Measurements from ENCODE around the gene RPL21. TPM values are rescaled to one million over a fixed set of nuclear protein-coding genes. Genes with fewer than 3 reads are reported as not detected.
"Not testable (repeated sequence)": the region's sequence is repeated elsewhere in the genome, so short reads cannot be mapped to it uniquely, and the experiment has no call there.

RPL21 gene
- total RNA-seq, 1 experiment from 2014 or later, result 920 TPM

- no peak for DNase-seq (ENCODE audit: low spot score)
Measured at GRCh38 chr13:27289011-27289665, 37.8 kb downstream of the RPL21 start.

GRCh38 chr13:27290715-27291114 is 39.4 kb downstream of the RPL21 start:
- DNase-seq (ENCODE audit: low spot score), result no peak

DNA sequence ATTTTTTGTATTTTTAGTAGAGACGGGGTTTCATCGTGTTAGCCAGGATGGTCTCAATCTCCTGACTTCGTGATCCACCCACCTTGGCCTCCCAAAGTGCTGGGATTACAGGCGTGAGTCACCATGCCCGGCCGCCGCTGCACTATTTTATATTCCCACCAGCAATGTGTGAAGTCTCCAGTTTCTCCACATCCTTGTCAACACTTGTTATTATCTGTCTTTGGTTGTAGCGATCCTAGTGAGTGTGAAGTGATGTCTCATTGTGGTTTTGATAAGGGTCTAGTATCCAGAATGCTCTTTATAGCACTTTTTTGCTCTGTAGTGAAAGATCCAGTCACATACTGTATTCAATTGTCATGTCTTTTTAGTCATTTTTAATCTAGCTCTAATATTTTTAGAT is 40.6 kb downstream of the RPL21 start:
- DNase-seq (ENCODE audit: low spot score), result not testable (repeated sequence)

GRCh38 chr13:27293076-27293691 is 41.8 kb downstream of the RPL21 start:
- no peak for DNase-seq (ENCODE audit: low spot score)

GRCh38 chr13:27293873-27294515 is 42.6 kb downstream of the RPL21 start:
- DNase-seq (ENCODE audit: low spot score), result no peak

DNA sequence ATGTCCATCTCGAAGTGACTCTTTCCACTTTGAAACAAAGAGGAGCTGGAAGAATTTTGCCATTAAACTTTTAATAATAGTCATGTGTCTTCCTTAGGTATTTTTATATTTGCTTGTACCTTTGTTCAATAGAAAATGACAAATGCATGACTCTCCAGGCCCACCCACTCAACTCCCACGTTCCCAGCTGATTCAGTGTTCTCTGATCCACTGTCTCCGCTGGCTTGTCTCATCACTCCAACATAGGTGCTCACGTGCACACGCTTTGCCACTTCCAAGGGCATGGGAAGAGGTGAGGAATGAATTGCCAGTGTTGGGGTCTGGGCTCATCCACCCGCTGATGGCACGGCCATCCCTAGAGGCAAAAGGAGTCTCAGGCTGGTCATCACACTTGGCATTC is 43.7 kb downstream of the RPL21 start:
- no peak for DNase-seq (ENCODE audit: low spot score)

GRCh38 chr13:27295660-27296059 is 44.3 kb downstream of the RPL21 start:
- no peak for DNase-seq (ENCODE audit: low spot score)

DNA sequence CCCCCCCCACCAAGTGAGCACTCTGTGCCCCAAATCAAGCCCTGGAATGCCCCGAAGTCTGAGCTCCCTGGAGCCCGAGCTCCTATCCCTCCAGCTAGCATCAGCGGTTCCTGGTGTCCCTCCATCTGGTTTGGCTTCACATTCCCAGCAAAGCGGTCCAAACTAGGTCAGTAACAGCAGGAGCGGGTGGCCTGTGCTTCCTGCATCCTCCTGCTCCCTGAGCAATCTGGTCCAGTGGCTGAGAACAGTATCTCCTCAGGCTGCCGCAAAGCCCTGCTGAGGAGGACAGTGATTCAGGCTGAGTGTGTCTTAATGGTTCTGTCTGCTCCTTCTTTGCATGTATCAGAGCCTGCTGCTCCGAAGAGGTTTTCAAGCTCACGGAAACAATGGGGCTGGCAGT is 45.1 kb downstream of the RPL21 start:
- no peak for DNase-seq (ENCODE audit: low spot score)

DNA sequence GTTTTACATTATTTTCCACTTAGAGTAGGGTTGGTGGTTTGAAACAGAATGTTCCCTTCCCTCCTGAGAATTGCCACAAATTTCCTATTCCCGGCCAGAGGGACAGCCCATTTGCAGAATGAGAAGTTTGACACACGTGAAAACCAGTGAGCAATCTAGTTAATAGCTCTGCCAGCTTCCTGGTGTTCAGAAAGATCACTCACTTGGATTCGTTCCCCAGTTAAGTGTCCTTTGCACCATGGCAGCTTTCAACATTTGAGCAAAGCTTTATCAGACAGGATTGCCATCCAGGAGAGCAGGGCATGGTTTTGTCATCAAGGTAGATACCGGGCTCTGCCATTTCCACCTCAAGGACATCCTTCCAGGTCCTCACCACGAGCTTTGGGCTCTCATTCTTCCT is 47.5 kb downstream of the RPL21 start:
- no peak for DNase-seq (ENCODE audit: low spot score)

GRCh38 chr13:27300406-27300805 is 49.0 kb downstream of the RPL21 start:
- DNase-seq (ENCODE audit: low spot score), result not testable (repeated sequence)

GRCh38 chr13:27300941-27301586 is 49.7 kb downstream of the RPL21 start:
- DNase-seq (ENCODE audit: low spot score), result no peak

DNA sequence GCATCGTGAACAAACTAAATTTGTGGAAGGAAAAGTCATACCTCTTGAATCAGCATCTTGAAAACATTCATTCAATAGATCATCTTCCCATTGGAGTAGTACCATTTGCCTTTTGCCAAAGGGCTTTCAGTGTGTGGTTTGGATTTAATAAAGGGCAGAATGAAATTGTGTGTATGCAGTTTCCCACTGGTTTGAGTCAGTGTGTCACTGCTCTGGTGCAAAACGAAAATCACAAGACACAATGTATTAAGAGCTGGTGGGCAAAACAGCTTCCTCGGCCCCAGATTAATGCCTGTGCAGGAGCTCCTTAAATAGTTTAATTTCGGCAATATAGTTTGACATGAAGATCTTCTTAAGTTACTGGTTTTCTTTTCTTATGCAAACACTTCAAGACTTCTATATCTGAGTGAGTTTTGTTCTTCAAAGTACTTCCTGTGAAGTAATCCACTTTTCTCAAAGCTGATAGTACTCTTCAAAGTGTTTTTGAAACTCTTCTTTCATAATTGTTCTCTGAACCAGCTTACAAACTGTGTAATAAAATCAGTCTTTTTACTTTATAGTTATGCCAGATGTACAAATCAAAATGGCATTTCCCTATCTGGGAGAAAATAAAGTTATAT is 51.4 kb downstream of the RPL21 start:
- no peak for DNase-seq (ENCODE audit: low spot score)

DNA sequence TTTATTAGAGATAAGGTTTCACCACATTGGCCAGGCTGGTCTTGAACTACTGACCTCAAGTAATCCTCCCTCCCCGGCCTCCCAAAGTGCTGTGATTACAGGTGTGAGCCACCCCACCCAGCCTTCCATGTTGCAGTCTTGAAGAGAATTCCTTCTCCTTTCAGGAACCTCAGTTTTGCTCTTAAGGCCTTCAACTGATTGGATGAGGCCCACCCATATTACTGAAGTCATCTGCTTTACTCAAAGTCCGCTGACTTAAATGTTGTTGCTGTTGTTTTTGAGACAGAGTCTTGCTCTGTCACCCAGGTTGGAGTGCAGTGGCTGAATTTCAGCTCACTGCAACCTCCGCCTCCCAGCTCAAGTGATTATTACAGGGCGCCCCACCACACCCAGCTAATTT is 52.7 kb downstream of the RPL21 start:
- DNase-seq (ENCODE audit: low spot score), result no peak

GRCh38 chr13:27304611-27305010 is 53.3 kb downstream of the RPL21 start:
- no peak for DNase-seq (ENCODE audit: low spot score)

Other genes starting within 250 kb of the RPL21 start
- 18.3 and 20.0 TPM in 2 replicates for gene USP12, start 79.7 kb upstream of the RPL21 start, total RNA-seq (2014; rRNA removed; shearing (Covaris generic))
- 4.0 and 5.3 TPM in 2 replicates for gene RASL11A, start 19.3 kb downstream of the RPL21 start, total RNA-seq (2014; rRNA removed; shearing (Covaris generic))
- 150 and 155 TPM in 2 replicates for gene GTF3A, start 173.1 kb downstream of the RPL21 start, total RNA-seq (2014; rRNA removed; shearing (Covaris generic))
- gene MTIF3, start 199.0 kb downstream of the RPL21 start, total RNA-seq (2014; rRNA removed; shearing (Covaris generic)), result 77.4 and 113 TPM in 2 replicates